Limb (tissue), 2 donors: ENCODE data around the gene JAK2.

Experiments
- DNase-seq, 2 donors: peaks; one replicate each; pipeline ENCODE4 v3.0.0-alpha.2; 2016; ENCODE audit errors: extremely low spot score in 2 of 2

Gene JAK2

DNA sequence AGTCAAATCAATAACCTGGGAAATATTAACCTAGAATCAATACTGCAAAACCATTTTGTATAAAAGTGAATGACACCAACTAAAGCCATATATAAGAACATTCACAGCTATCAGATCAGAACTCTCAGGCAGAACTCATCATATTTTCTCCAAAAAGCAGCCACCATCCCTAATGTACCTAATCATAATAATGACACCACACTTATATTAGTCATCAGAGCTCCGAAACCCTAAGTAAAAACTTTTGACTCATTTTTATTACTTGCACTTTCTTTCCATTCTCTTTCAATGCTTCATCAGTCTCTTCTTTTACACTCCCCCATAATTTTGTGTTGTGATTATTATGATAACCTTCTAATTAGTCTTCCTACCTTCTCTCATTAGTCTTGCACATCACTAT, 155.1 kb downstream of the JAK2 start:
- DNase-seq = no peak

GRCh38 chr9:5144217-5144616, 159.1 kb downstream of the JAK2 start:
- no peak for DNase-seq

DNA sequence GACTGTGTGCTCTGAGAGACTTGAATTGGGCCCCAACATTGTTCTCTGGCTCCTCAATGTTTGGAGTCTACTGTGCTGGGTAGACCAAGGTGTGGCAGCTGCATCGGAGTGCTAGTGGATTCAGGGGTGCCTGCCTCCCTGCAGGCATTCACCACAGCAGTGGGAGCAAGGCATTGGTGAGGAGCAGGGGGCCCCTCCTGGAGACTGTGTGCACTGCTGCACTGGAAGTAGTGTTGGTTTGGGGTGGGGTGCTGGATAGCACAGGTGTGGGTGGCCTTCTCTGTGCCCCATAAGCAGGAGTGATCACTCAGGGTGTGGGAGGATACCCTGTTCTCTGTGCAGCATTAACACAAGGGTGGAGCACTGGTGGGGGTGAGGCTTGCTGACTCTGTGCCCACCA, 161.2 kb downstream of the JAK2 start:
- DNase-seq = no peak
